B cell (primary cell): ENCODE results near the gene ERAP2.

Experiments
- CTCF ChIP-seq: fragments of 200-600 bp; IDR thresholded peaks from one replicate; pipeline ENCODE4 v1.8.0; 2022; ENCODE audit warnings: antibody characterized with exemption, mild to moderate bottlenecking
- EZH2 ChIP-seq: IDR thresholded peaks from 2 replicates; pipeline ENCODE4 v1.6.1; 2012; ENCODE audit warnings: borderline replicate concordance, low read depth, mild to moderate bottlenecking, moderate library complexity, low read length; ENCODE audit not compliant: insufficient read depth, poor library complexity, severe bottlenecking

DNA sequence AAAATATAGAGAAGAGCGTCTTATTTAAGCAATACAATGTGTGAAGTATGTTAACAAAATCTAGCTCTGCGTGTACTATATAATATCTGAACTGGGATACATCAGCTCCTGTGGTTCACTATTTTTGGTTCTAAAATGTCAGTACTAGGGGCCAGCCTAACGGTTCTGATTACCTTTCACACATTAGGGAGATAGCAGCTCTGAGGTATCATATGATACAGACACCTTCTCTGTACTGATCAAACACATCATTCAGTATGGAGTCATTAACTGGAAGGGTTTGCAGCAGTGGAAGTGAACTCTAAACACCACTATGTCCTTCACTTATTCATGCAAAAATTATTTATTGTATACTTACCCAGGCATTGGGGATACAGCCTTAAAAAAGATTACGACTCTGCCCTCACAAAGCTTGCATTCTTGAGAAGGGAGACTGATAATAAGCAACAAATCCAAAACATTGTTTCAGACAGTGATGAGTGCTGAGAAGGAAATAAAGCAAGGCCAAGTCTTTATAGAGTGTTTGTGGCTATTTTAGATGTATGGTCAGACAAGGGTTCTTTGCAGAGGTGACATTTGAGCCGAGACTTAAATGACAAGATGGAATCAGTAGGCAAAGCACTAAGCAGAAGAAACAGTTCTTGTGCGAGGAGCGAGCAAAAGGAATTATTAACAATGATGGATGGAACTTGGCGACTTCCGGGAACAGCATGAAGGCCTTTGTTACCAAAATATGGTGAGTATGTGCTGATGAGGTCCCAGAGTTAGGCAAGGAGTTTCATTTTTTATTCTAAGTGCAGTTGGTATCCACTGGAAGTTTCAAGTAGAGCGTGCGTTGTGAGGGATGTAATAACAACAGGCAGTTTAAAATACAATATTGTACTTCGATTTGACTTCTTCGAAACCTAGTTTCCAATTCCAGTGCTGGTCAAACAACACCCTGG is 57.7 kb downstream of the ERAP2 start:
- TF ChIP-seq EZH2 (no peak), CTCF (no peak)
